Endodermal cell (in vitro differentiated cells): ENCODE measurements around the gene ASTL. TPM values are rescaled to one million over a fixed set of nuclear protein-coding genes. Genes with fewer than 3 reads are reported as not detected.
A peak's percentile ranks its signal among the peaks of the same experiment; 100 is the strongest.

Source experiments
- DNase-seq: peaks from one replicate; pipeline ENCODE4 v3.0.0-alpha.2; 2017
- H3K27ac ChIP-seq: 2 replicates; pipeline ENCODE4 v1.5.1; 2013; ENCODE audit warnings: mild to moderate bottlenecking, low read depth, low read length, moderate library complexity
- H3K27me3 ChIP-seq: 2 replicates; pipeline ENCODE4 v1.6.1; 2013; ENCODE audit warnings: mild to moderate bottlenecking, low read length, moderate library complexity; ENCODE audit not compliant: insufficient read depth, control insufficient read depth, poor library complexity, severe bottlenecking
- H3K36me3 ChIP-seq: 2 replicates; pipeline ENCODE4 v1.7.0; 2013; ENCODE audit warnings: mild to moderate bottlenecking, low read length, moderate library complexity; ENCODE audit not compliant: control insufficient read depth, insufficient read depth
- H3K4me1 ChIP-seq: one replicate; pipeline ENCODE4 v1.7.0; 2013; ENCODE audit warnings: low read length; ENCODE audit not compliant: control insufficient read depth, insufficient read depth
- H3K4me3 ChIP-seq: 2 replicates; pipeline ENCODE4 v1.5.1; 2013; ENCODE audit warnings: mild to moderate bottlenecking, low read length, moderate library complexity
- H3K9ac ChIP-seq: 2 replicates; pipeline ENCODE4 v1.6.1; 2013; ENCODE audit warnings: mild to moderate bottlenecking, low read length, moderate library complexity; ENCODE audit not compliant: poor library complexity, severe bottlenecking; ENCODE audit errors: extremely low read depth
- H3K9me3 ChIP-seq: 2 replicates; pipeline ENCODE4 v1.6.1; 2013; ENCODE audit warnings: mild to moderate bottlenecking, low read length, moderate library complexity; ENCODE audit not compliant: control insufficient read depth
- H3K27ac Mint-ChIP-seq: 2 replicates; pipeline ENCODE4 v1.8.0; 2020; ENCODE audit warnings: mixed read lengths
- H3K27me3 Mint-ChIP-seq: 2 replicates; pipeline ENCODE4 v1.8.0; 2021; ENCODE audit warnings: mild to moderate bottlenecking, mixed read lengths; ENCODE audit not compliant: insufficient read depth
- H3K36me3 Mint-ChIP-seq: 2 replicates; pipeline ENCODE4 v1.8.0; 2020; ENCODE audit warnings: low read depth, mixed read lengths
- H3K4me1 Mint-ChIP-seq: 2 replicates; pipeline ENCODE4 v1.8.0; 2020; ENCODE audit warnings: mixed read lengths
- H3K4me3 Mint-ChIP-seq: 2 replicates; pipeline ENCODE4 v1.8.0; 2020; ENCODE audit warnings: mild to moderate bottlenecking, moderate library complexity, mixed read lengths
- H3K9me3 Mint-ChIP-seq: 2 replicates; pipeline ENCODE4 v1.8.0; 2020; ENCODE audit warnings: mild to moderate bottlenecking, mixed read lengths
- CTCF ChIP-seq: fragments of 200-600 bp; sonication (generic); conservative IDR thresholded peaks from 2 replicates; pipeline ENCODE4 v1.5.0; 2021; ENCODE audit warnings: antibody characterized with exemption, mild to moderate bottlenecking
- WGBS, 2 experiments: methylation state at CpG; one replicate each; pipeline versions ENCODE4 v1.1.5 to v1.1.7; 2013; ENCODE audit warnings: missing lambda C conversion rate in 2 of 2, mixed read lengths in 1 of 2; ENCODE audit not compliant: insufficient coverage in 1 of 2, insufficient read length in 1 of 2; 5-methylcytosine and 5-hydroxymethylcytosine counted together
- total RNA-seq, 2 donors: library from RNA; stranded (reverse); fragmentation: NEBNext Ultra II Directional in 1 of 2; extraction: Animal tissue kit (Norgen Biotek cat#: 25700) in 1 of 2; gene quantifications; 2 replicates in 1 of 2; 3 replicates in 1 of 2; pipeline ENCODE4 v1.2.1, GENCODE V29; 2021

Gene ASTL
- total RNA-seq, 2 donors from 2014 or later = not detected

GRCh38 chr2:96184989-96185388 is 46.7 kb upstream of the ASTL start:
- H3K4me3 ChIP-seq = no peak overlapping the region
- H3K9me3 Mint-ChIP-seq = no peaks in the 10 kb centered on the region
- no peaks in the 10 kb centered on the region for H3K9me3 ChIP-seq
- H3K27me3 ChIP-seq = no peaks in the 10 kb centered on the region
- WGBS, 2 experiments = 96 to 97% methylated on average over 6 to 8 of the region's 8 CpGs
- no peak for TF ChIP-seq CTCF
- H3K4me1 Mint-ChIP-seq = no peaks in the 10 kb centered on the region
- H3K27ac ChIP-seq = no peak overlapping the region
- H3K36me3 ChIP-seq = peaks cover 51% of the 10 kb centered on the region
- no peak overlapping the region for H3K9ac ChIP-seq
- H3K27ac Mint-ChIP-seq = no peak overlapping the region
- H3K27me3 Mint-ChIP-seq = no peaks in the 10 kb centered on the region
- peaks cover 47% of the 10 kb centered on the region for H3K36me3 Mint-ChIP-seq
- H3K4me3 Mint-ChIP-seq = no peak overlapping the region
- H3K4me1 ChIP-seq = no peaks in the 10 kb centered on the region
- no peak for DNase-seq

- H3K9me3 Mint-ChIP-seq = no peaks in the 10 kb centered on the region
These were observed 45.9 kb upstream of the ASTL start for GRCh38 chr2:96184188-96184587.

GRCh38 chr2:96181529-96181928 is 43.2 kb upstream of the ASTL start:
- 90 to 100% methylated on average over 3 of the region's 5 CpGs for WGBS, 2 experiments
- no peak for DNase-seq
- no peak overlapping the region for H3K27ac Mint-ChIP-seq

More at GRCh38 chr2:96184188-96184587, 45.9 kb upstream of the ASTL start:
- TF ChIP-seq CTCF = no peak
- Mint-ChIP-seq H3K4me3 (no peak overlapping the region), H3K4me1 (no peaks in the 10 kb centered on the region), H3K27ac (peak overlapping the region; percentile 39), H3K27me3 (no peaks in the 10 kb centered on the region), H3K36me3 (peaks cover 42% of the 10 kb centered on the region)
- no peaks in the 10 kb centered on the region for H3K9me3 ChIP-seq
- no peak overlapping the region for H3K9ac ChIP-seq
- H3K36me3 ChIP-seq = peaks cover 44% of the 10 kb centered on the region
- WGBS, 2 experiments = 99 to 100% methylated on average over 2 to 8 of the region's 8 CpGs
- H3K27me3 ChIP-seq = no peaks in the 10 kb centered on the region
- H3K4me1 ChIP-seq = no peaks in the 10 kb centered on the region
- no peak overlapping the region for H3K27ac ChIP-seq
- no peak for DNase-seq
- no peak overlapping the region for H3K4me3 ChIP-seq

More at GRCh38 chr2:96181529-96181928, 43.2 kb upstream of the ASTL start:
- peaks cover 27% of the 10 kb centered on the region for H3K36me3 ChIP-seq
- H3K4me1 ChIP-seq = no peaks in the 10 kb centered on the region
- Mint-ChIP-seq H3K27me3 (no peaks in the 10 kb centered on the region), H3K4me3 (no peak overlapping the region), H3K36me3 (peaks cover 25% of the 10 kb centered on the region), H3K9me3 (no peaks in the 10 kb centered on the region), H3K4me1 (no peaks in the 10 kb centered on the region)
- H3K9ac ChIP-seq = no peak overlapping the region
- H3K9me3 ChIP-seq = no peaks in the 10 kb centered on the region
- H3K4me3 ChIP-seq = no peak overlapping the region
- H3K27ac ChIP-seq = no peak overlapping the region
- H3K27me3 ChIP-seq = no peaks in the 10 kb centered on the region
- TF ChIP-seq CTCF = no peak
